GM23338 (cell line): Measurements from ENCODE around the gene ZNF689.
"Not testable (repeated sequence)": the region's sequence is repeated elsewhere in the genome, so short reads cannot be mapped to it uniquely, and the experiment has no call there.

Source experiments
- EZH2 ChIP-seq: fragments of 200-600 bp; sonication (generic); IDR thresholded peaks from one replicate; pipeline ENCODE4 v1.8.0; 2017; ENCODE audit warnings: antibody characterized with exemption, mild to moderate bottlenecking, low read depth; ENCODE audit not compliant: unreplicated experiment
- JUNB ChIP-seq: IDR thresholded peaks from one replicate; pipeline ENCODE4 v1.6.1; 2016; ENCODE audit warnings: antibody characterized with exemption; ENCODE audit not compliant: unreplicated experiment
- TF ChIP-seq, protein P1 (sequence below), 2 experiments: fragments of 200-600 bp in 1 of 2; sonication (generic) in 1 of 2; conservative IDR thresholded peaks; 2 replicates each; pipeline versions ENCODE4 v1.5.1 to v1.6.1; 2016 to 2017; ENCODE audit warnings: antibody characterized with exemption in 2 of 2, low read depth in 2 of 2, mild to moderate bottlenecking in 2 of 2, moderate library complexity in 1 of 2

- TF ChIP-seq, protein P1, sequence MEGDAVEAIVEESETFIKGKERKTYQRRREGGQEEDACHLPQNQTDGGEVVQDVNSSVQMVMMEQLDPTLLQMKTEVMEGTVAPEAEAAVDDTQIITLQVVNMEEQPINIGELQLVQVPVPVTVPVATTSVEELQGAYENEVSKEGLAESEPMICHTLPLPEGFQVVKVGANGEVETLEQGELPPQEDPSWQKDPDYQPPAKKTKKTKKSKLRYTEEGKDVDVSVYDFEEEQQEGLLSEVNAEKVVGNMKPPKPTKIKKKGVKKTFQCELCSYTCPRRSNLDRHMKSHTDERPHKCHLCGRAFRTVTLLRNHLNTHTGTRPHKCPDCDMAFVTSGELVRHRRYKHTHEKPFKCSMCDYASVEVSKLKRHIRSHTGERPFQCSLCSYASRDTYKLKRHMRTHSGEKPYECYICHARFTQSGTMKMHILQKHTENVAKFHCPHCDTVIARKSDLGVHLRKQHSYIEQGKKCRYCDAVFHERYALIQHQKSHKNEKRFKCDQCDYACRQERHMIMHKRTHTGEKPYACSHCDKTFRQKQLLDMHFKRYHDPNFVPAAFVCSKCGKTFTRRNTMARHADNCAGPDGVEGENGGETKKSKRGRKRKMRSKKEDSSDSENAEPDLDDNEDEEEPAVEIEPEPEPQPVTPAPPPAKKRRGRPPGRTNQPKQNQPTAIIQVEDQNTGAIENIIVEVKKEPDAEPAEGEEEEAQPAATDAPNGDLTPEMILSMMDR (conservative IDR thresholded peaks at IDR 0.05; ENCODE audit: low read depth in 2 of 2), result not testable (repeated sequence)
- not testable (repeated sequence) for TF ChIP-seq JUNB, EZH2
These were observed 20.6 kb downstream of the ZNF689 start for GRCh38 chr16:30589582-30589981.
